IMR-90 (cell line): ENCODE data around the gene XRN1.
A peak's percentile ranks its signal among the peaks of the same experiment; 100 is the strongest.

Source experiments
- BHLHE40 ChIP-seq: fragments of 150-350 bp; IDR thresholded peaks from 2 replicates; pipeline ENCODE4 v1.6.1; 2016; ENCODE audit warnings: mild to moderate bottlenecking, low read depth, low read length
- CEBPB ChIP-seq: IDR thresholded peaks from 2 replicates; pipeline ENCODE4 v1.6.1; 2012; ENCODE audit warnings: low read depth, low read length, improper control_type of control experiment
- CHD1 ChIP-seq: IDR thresholded peaks from 2 replicates; pipeline ENCODE4 v1.6.1; 2012; ENCODE audit warnings: low read depth, low read length, improper control_type of control experiment
- CTCF ChIP-seq: conservative IDR thresholded peaks from 2 replicates; pipeline ENCODE4 v1.5.1; 2012; ENCODE audit warnings: mild to moderate bottlenecking, low read depth, low read length, improper control_type of control experiment
- MAFK ChIP-seq: IDR thresholded peaks from 2 replicates; pipeline ENCODE4 v1.6.1; 2012; ENCODE audit warnings: low read depth, low read length, improper control_type of control experiment
- MAZ ChIP-seq: IDR thresholded peaks from 2 replicates; pipeline ENCODE4 v1.6.1; 2012; ENCODE audit warnings: low read depth, mild to moderate bottlenecking, low read length, improper control_type of control experiment, moderate library complexity, borderline replicate concordance
- NFE2L2 ChIP-seq: fragments of 150-350 bp; IDR thresholded peaks from 2 replicates; pipeline ENCODE4 v1.6.1; 2016; ENCODE audit warnings: low read depth, mild to moderate bottlenecking, low read length
- POLR2A ChIP-seq: IDR thresholded peaks from 2 replicates; pipeline ENCODE4 v1.6.1; 2012; ENCODE audit warnings: mild to moderate bottlenecking, low read depth, low read length
- RAD21 ChIP-seq: IDR thresholded peaks from 2 replicates; pipeline ENCODE4 v1.6.1; 2012; ENCODE audit warnings: low read length, improper control_type of control experiment
- RCOR1 ChIP-seq: IDR thresholded peaks from 2 replicates; pipeline ENCODE4 v1.6.1; 2012; ENCODE audit warnings: mild to moderate bottlenecking, low read length, improper control_type of control experiment; ENCODE audit not compliant: insufficient replicate concordance
- RFX5 ChIP-seq: IDR thresholded peaks from 2 replicates; pipeline ENCODE4 v1.8.0; 2012; ENCODE audit warnings: low read depth, mild to moderate bottlenecking, low read length, moderate library complexity
- SMC3 ChIP-seq: fragments of 150-350 bp; IDR thresholded peaks from 2 replicates; pipeline ENCODE4 v1.6.1; 2016; ENCODE audit warnings: low read depth, mild to moderate bottlenecking, antibody characterized with exemption, low read length, moderate library complexity

DNA sequence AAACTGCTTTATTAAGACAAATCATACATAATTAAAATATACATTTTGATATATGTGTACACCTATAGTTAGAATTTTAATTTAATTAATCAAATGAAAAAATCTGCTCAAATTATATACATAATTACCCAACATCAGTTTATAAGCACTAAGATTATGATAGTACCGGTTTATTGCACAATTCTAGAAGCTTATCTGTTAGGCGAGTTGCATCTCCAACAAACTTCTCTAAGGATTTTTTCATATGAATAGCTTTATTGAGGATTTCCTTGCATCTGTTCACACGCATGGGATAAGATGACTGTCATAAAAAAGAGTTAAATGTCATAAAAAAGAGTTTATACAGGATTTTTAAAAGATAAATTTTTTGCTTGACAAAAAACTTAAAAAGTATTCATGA lies 19.9 kb upstream of the XRN1 start:
- TF ChIP-seq CEBPB (peak; percentile 52; the same call in 1 of the 2 replicates), CHD1 (no peak), CTCF (no peak), POLR2A (no peak), BHLHE40 (no peak), SMC3 (no peak), NFE2L2 (no peak), RFX5 (no peak), MAZ (no peak), MAFK (no peak), RAD21 (no peak), RCOR1 (no peak)
